ENCODE results near the gene TMCO4.

DNA sequence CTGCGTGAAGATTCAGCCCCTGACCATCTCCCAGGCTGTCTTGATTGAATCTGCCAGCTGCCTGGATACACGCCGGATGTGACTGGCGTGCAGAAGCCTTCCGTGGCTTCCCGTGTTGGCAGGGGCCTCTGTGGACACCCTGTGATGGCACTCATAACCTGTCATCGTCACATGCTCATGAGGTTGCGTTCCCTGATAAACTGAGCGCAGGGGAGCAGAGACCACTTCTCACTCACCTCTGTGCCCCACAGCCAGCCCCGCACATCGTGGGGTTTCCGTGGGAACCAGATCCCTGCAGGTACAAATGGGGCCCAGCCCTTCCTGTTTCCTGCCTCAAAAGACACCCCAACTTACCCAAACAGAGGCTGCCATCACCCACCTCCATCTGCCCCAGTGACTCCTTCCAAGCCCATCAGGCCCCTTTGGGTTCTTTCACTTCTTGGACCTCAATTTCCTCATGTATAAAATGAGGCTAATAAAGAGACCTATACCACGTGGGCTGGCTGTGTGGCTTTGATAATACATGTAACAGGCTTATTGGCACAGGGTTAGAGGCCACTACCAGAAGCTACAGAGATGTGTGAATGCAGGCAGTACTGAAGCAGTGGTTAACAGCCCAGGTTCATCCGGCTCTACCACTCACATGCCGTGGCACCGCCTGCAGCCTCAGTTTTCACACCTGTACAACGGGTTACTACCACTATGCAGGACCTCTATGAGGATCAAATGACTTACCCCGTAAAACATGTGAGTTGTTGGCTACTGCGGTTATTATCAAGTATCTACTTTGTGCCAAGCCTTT lies 111.5 kb downstream of the TMCO4 start:
- TF ChIP-seq, protein P1, sequence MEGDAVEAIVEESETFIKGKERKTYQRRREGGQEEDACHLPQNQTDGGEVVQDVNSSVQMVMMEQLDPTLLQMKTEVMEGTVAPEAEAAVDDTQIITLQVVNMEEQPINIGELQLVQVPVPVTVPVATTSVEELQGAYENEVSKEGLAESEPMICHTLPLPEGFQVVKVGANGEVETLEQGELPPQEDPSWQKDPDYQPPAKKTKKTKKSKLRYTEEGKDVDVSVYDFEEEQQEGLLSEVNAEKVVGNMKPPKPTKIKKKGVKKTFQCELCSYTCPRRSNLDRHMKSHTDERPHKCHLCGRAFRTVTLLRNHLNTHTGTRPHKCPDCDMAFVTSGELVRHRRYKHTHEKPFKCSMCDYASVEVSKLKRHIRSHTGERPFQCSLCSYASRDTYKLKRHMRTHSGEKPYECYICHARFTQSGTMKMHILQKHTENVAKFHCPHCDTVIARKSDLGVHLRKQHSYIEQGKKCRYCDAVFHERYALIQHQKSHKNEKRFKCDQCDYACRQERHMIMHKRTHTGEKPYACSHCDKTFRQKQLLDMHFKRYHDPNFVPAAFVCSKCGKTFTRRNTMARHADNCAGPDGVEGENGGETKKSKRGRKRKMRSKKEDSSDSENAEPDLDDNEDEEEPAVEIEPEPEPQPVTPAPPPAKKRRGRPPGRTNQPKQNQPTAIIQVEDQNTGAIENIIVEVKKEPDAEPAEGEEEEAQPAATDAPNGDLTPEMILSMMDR (conservative IDR thresholded peaks at IDR 0.05 in 1 of 2, IDR thresholded peaks at IDR 0.05 in 1 of 2; ENCODE audit: extremely low read depth in 1 of 2, insufficient read depth in 1 of 2, low read depth in 1 of 2, low read length in 2 of 2), result no peak
- TF ChIP-seq EZH2 (IDR thresholded peaks at IDR 0.05; ENCODE audit: borderline replicate concordance, low read length), result no peak
